K562 (cell line): ENCODE data around the gene ANO10. TPM values are rescaled to one million over a fixed set of nuclear protein-coding genes. Genes with fewer than 3 reads are reported as not detected.

Experiments
- ATAC-seq: fragments of 200-7000 bp; cut with Tn5 transposase; 3 replicates; pipeline ENCODE4 v1.9.1; 2020; ENCODE audit warnings: moderate library complexity
- BruUV-seq: library from RNA; stranded (reverse); fragments of 400-500 nt; replicated peaks from 2 replicates; lab custom pipeline; 2021; lab: Mats Ljungman, UMichigan
- CTCF ChIA-PET: fragments of 300-600 bp; formaldehyde crosslinking; extraction: SDS; loops from one replicate; lab custom pipeline; 2021; ENCODE audit warnings: low intra/inter-chr PET ratio; lab: Yijun Ruan, JAX
- POLR2A ChIA-PET: fragments of 300-600, 350-650 bp; sonication (Branson Sonifier 250); formaldehyde crosslinking; extraction: SDS; loops from one replicate; lab custom pipeline; 2021; ENCODE audit warnings: antibody characterized with exemption, inconsistent platforms; lab: Yijun Ruan, JAX
- DNase-seq, 4 experiments: peaks; one replicate each; pipeline versions ENCODE4 v3.0.0 to v3.0.0-alpha.2; 2011 to 2018; ENCODE audit warnings: low spot score in 3 of 4, mixed read lengths in 3 of 4; ENCODE audit errors: extremely low read depth in 1 of 4
- FAIRE-seq: peaks from 2 replicates; lab custom pipeline; 2011; peaks lifted over from hg19 to GRCh38; lab: Jason Lieb, UNC
- H2AFZ ChIP-seq: 2 replicates; pipeline ENCODE4 v1.6.0; 2011; ENCODE audit warnings: low read depth, low read length, control low read depth, inconsistent platforms
- H3K27ac ChIP-seq: fragments of 200-600 bp; 3 replicates; pipeline ENCODE4 v1.8.0; 2011; ENCODE audit warnings: low read depth, mild to moderate bottlenecking, control low read depth, inconsistent platforms, low read length, moderate library complexity, mixed read lengths; ENCODE audit errors: extremely low read depth
- H3K27me3 ChIP-seq, 2 experiments: fragments of 300-600 bp in 1 of 2; 2 replicates in 1 of 2; 3 replicates in 1 of 2; pipeline versions ENCODE4 v1.6.0 to v1.8.0; 2011; ENCODE audit warnings: inconsistent platforms in 2 of 2, low read length in 2 of 2, mild to moderate bottlenecking in 1 of 2, mixed read lengths in 1 of 2, moderate library complexity in 1 of 2; ENCODE audit not compliant: control insufficient read depth in 2 of 2, insufficient read depth in 2 of 2
- H3K36me3 ChIP-seq: fragments of 300-600 bp; 3 replicates; pipeline ENCODE4 v1.8.0; 2011; ENCODE audit warnings: mild to moderate bottlenecking, low read length, inconsistent platforms; ENCODE audit not compliant: control insufficient read depth, insufficient read depth
- H3K4me1 ChIP-seq, 2 experiments: fragments of 200-600 bp in 1 of 2; replicated peaks in 1 of 2; 2 replicates in 1 of 2; 3 replicates in 1 of 2; pipeline versions ENCODE4 v1.5.1 to v1.8.0; 2011; ENCODE audit warnings: inconsistent platforms in 2 of 2, low read length in 2 of 2, mild to moderate bottlenecking in 1 of 2, mixed read lengths in 1 of 2, moderate library complexity in 1 of 2; ENCODE audit not compliant: control insufficient read depth in 2 of 2, insufficient read depth in 2 of 2
- H3K4me2 ChIP-seq: 2 replicates; pipeline ENCODE4 v1.6.1; 2011; ENCODE audit warnings: low read length, control low read depth, inconsistent platforms, mixed read lengths; ENCODE audit not compliant: insufficient read depth
- H3K4me3 ChIP-seq: fragments of 200-600 bp; sonication (generic), shearing (Covaris generic); 2 replicates; pipeline ENCODE4 v1.5.1; 2016; ENCODE audit warnings: control low read depth, inconsistent platforms
- H3K79me2 ChIP-seq: fragments of 200-600 bp; 3 replicates; pipeline ENCODE4 v1.8.0; 2011; ENCODE audit warnings: low read length, inconsistent platforms; ENCODE audit not compliant: control insufficient read depth, insufficient read depth
- H3K9ac ChIP-seq, 2 experiments: 2 replicates each; pipeline versions ENCODE4 v1.6.0 to v1.6.1; 2011; ENCODE audit warnings: low read depth in 2 of 2, low read length in 2 of 2, control low read depth in 1 of 2, inconsistent platforms in 1 of 2, mild to moderate bottlenecking in 1 of 2, mixed read lengths in 1 of 2; ENCODE audit not compliant: insufficient read depth in 1 of 2
- H3K9me1 ChIP-seq: one replicate; pipeline ENCODE4 v1.6.0; 2011; ENCODE audit warnings: inconsistent platforms, mild to moderate bottlenecking, low read length, moderate library complexity; ENCODE audit not compliant: control insufficient read depth, insufficient read depth
- H3K9me3 ChIP-seq: replicated peaks from 2 replicates; pipeline ENCODE4 v1.5.1; 2011; ENCODE audit warnings: low read depth, low read length, inconsistent platforms; ENCODE audit not compliant: control insufficient read depth, insufficient read depth
- H4K20me1 ChIP-seq: replicated peaks from 2 replicates; pipeline ENCODE4 v1.6.1; 2011; ENCODE audit warnings: low read length, inconsistent platforms, mixed read lengths; ENCODE audit not compliant: control insufficient read depth, insufficient read depth
- CHD4 ChIP-seq: fragments of 200-600 bp; sonication (generic); IDR thresholded peaks from 3 replicates; pipeline ENCODE4 v1.6.1; 2012; ENCODE audit warnings: low read depth, mild to moderate bottlenecking, mixed read lengths, low read length, inconsistent platforms; ENCODE audit not compliant: insufficient read depth, insufficient replicate concordance, poor library complexity, severe bottlenecking
- EHMT2 ChIP-seq: fragments of 450-650 bp; IDR thresholded peaks from 2 replicates; pipeline ENCODE4 v1.6.1; 2018; ENCODE audit warnings: antibody characterized with exemption
- GTF2B ChIP-seq: IDR thresholded peaks from 2 replicates; pipeline ENCODE4 v1.6.1; 2011; ENCODE audit not compliant: insufficient read length; ENCODE audit errors: extremely low read depth
- NCOR1 ChIP-seq: fragments of 450-650 bp; IDR thresholded peaks from 2 replicates; pipeline ENCODE4 v1.6.1; 2016; ENCODE audit warnings: mild to moderate bottlenecking, moderate library complexity
- SRF ChIP-seq, 2 experiments: fragments of 250-450, 450-650 bp in 1 of 2; sonication (Bioruptor Pico) in 1 of 2; sonication (generic) in 1 of 2; formaldehyde crosslinking; IDR thresholded peaks; 2 replicates each; pipeline versions ENCODE4 v1.5.0 to v1.5.1; 2020 to 2022; ENCODE audit warnings: mild to moderate bottlenecking in 1 of 2, missing genetic modification reagents in 1 of 2
- WGBS: fragments of 100-300 bp; shearing (Covaris generic); methylation state at CpG from one replicate; pipeline ENCODE4 v1.1.6; 2016; ENCODE audit warnings: low coverage, mixed read lengths; ENCODE audit not compliant: insufficient coverage; ENCODE audit errors: missing lambda C conversion rate; 5-methylcytosine and 5-hydroxymethylcytosine counted together
- in situ Hi-C: fragments of 300-500 bp; cut with MboI; formaldehyde crosslinking; loops from 4 replicates; pipeline ENCODE4 v1.15.0; 2018; ENCODE audit warnings: inconsistent platforms, mixed read lengths
- intact Hi-C: fragments of 100-400 bp; cut with micrococcal nuclease; formaldehyde crosslinking; loops from 2 replicates; pipeline ENCODE4 v1.14.2; 2022
- polyA plus RNA-seq, 8 experiments: library from polyadenylated mRNA; depleted of rRNA in 4 of 8; stranded (reverse) in 5 of 8; unstranded in 3 of 8; fragments of >200 nt; fragmentation: Nextera tagmentation in 2 of 8; fragmentation: Illumina TruSeq in 1 of 8; extraction: Ambion mirVana in 2 of 8; extraction: Trizol in 1 of 8; gene quantifications; 2 replicates each; pipeline versions ENCODE4 v1.2.1 to v1.2.3, GENCODE V29; 2011 to 2014; ENCODE audit warnings: inconsistent platforms in 1 of 8, missing spikeins in 1 of 8
- total RNA-seq, 7 experiments: library from RNA; depleted of rRNA in 6 of 7; stranded (reverse); fragments of >200 nt in 6 of 7; fragmentation: Illumina TruSeq in 2 of 7; extraction: Trizol in 2 of 7; gene quantifications; 2 replicates each; pipeline versions ENCODE4 v1.2.1 to v1.2.3, GENCODE V29; 2011 to 2021; ENCODE audit warnings: low replicate concordance in 1 of 7
- TF ChIP-seq, protein P1 (sequence below): fragments of 450-650 bp; IDR thresholded peaks from 2 replicates; pipeline ENCODE4 v1.6.1; 2016; ENCODE audit warnings: low read depth

The ANO10 gene
- total and polyA plus RNA-seq, 9 of the 15 experiments (the other 6 are each of a cell fraction or from before 2014, with no cell fraction given), result 6.4 to 46.0 (median 32.3) TPM

DNA sequence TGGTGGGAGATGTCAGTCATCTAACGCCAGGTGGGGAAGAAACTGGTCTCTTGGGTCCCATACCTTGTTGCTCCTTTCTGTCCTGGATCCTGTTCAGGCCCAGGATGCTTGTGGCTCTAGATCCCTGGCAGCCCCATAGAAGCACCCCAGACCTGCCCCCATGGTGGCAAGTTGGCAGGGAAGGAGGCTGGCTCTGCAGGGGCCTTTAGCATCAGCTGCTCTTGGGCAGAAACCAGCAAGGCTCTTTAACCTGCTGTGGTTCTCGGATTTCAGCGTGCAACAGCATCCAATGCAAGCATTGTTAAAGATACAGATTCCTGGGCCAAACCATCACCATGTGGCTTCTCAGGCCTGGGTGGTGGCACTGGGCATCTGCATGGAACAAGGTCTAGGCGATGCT is 259.6 kb downstream of the ANO10 start:
- no peaks in the 10 kb centered on the region; the same call in 1 of the 2 replicates for H4K20me1 ChIP-seq
- CTCF ChIA-PET, result no interaction called here
- DNase-seq (no peak), FAIRE-seq (no peak), ATAC-seq (no peak)
- no peak overlapping the region for H2AFZ ChIP-seq
- intact Hi-C loops, result no loop called here
- 14% methylated on average over 4 of the region's 4 CpGs for WGBS
- no peak overlapping the region for H3K4me2 ChIP-seq
- BruUV-seq, result no TSS peak
- POLR2A ChIA-PET, result interaction anchor here (1.5 kb wide), 1 partner anchor 11 kb away, joined by 5 read pairs; no protein-coding TSS in a partner anchor
- in situ Hi-C loops, result no loop called here
- H3K9me3 ChIP-seq, result no peaks in the 10 kb centered on the region
- H3K4me3 ChIP-seq, result no peak overlapping the region
- no peaks in the 10 kb centered on the region for H3K9me1 ChIP-seq
- 0 out of 4 replicates have a peak overlapping the region, but pooled peaks of 1 of the 2 experiments have one; percentile 27 for H3K9ac ChIP-seq
- no peaks in the 10 kb centered on the region for H3K79me2 ChIP-seq
- peaks cover 0 to 15% of the 10 kb centered on the region in 2 experiments; a peak in 1 of 5 replicates for H3K4me1 ChIP-seq
- H3K36me3 ChIP-seq, result no peaks in the 10 kb centered on the region; the same call in 2 of the 3 replicates
- TF ChIP-seq SRF (CRISPR knock-in tag; IDR thresholded peaks at IDR 0.05), result no peak
- H3K27me3 ChIP-seq, result no peaks in the 10 kb centered on the region
- H3K27ac ChIP-seq, result no peak overlapping the region

DNA sequence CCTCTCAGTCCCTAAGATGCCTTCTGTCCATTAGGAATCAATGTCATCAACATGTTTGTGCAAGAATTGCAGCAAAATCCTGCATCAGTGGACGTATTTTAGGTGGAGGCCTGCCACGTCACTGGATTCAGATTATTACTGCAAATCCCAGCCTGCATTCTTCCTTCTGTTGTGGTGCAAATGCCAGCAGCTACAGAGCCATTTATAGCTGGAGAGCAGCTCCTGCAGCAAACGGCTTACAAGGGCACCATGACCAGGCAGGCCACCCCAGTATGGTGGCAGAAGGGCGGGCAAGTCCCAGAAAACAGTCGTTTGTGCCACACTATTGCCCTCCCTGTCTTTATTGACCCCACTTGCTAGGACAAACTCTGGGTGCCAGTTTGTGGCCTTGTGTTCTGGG is 260.7 kb downstream of the ANO10 start:
- no TSS peak for BruUV-seq
- TF ChIP-seq NCOR1 (no peak), EHMT2 (no peak), GTF2B (no peak), CHD4 (no peak)
- TF ChIP-seq, protein P1, sequence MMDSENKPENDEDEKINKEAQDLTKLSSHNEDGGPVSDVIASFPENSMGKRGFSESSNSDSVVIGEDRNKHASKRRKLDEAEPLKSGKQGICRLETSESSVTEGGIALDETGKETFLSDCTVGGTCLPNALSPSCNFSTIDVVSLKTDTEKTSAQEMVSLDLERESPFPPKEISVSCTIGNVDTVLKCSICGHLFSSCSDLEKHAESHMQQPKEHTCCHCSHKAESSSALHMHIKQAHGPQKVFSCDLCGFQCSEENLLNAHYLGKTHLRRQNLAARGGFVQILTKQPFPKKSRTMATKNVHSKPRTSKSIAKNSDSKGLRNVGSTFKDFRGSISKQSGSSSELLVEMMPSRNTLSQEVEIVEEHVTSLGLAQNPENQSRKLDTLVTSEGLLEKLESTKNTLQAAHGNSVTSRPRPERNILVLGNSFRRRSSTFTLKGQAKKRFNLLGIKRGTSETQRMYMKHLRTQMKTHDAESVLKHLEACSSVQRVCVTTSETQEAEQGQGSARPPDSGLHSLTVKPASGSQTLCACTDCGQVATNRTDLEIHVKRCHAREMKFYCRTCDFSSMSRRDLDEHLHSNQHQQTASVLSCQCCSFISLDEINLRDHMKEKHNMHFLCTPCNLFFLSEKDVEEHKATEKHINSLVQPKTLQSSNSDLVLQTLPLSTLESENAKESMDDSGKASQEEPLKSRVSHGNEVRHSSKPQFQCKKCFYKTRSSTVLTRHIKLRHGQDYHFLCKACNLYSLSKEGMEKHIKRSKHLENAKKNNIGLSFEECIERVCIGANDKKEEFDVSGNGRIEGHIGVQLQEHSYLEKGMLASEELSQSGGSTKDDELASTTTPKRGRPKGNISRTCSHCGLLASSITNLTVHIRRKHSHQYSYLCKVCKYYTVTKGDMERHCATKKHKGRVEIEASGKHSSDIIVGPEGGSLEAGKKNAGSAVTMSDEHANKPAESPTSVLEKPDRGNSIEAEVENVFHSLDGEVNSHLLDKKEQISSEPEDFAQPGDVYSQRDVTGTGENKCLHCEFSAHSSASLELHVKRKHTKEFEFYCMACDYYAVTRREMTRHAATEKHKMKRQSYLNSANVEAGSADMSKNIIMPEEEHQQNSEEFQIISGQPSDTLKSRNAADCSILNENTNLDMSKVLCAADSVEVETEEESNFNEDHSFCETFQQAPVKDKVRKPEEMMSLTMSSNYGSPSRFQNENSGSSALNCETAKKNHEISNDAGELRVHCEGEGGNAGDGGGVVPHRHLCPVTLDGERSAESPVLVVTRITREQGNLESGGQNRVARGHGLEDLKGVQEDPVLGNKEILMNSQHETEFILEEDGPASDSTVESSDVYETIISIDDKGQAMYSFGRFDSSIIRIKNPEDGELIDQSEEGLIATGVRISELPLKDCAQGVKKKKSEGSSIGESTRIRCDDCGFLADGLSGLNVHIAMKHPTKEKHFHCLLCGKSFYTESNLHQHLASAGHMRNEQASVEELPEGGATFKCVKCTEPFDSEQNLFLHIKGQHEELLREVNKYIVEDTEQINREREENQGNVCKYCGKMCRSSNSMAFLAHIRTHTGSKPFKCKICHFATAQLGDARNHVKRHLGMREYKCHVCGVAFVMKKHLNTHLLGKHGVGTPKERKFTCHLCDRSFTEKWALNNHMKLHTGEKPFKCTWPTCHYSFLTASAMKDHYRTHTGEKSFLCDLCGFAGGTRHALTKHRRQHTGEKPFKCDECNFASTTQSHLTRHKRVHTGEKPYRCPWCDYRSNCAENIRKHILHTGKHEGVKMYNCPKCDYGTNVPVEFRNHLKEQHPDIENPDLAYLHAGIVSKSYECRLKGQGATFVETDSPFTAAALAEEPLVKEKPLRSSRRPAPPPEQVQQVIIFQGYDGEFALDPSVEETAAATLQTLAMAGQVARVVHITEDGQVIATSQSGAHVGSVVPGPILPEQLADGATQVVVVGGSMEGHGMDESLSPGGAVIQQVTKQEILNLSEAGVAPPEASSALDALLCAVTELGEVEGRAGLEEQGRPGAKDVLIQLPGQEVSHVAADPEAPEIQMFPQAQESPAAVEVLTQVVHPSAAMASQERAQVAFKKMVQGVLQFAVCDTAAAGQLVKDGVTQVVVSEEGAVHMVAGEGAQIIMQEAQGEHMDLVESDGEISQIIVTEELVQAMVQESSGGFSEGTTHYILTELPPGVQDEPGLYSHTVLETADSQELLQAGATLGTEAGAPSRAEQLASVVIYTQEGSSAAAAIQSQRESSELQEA, result no peak

More for the DNA sequence above, 260.7 kb downstream of the ANO10 start:
- H3K36me3 ChIP-seq, result no peaks in the 10 kb centered on the region
- H3K9ac ChIP-seq, result no peak overlapping the region
- no peaks in the 10 kb centered on the region for H3K27me3 ChIP-seq
- in situ Hi-C loops (no loop called here), intact Hi-C loops (no loop called here)
- H2AFZ ChIP-seq, result no peak overlapping the region
- ATAC-seq (no peak), DNase-seq (no peak), FAIRE-seq (no peak)
- CTCF ChIA-PET, result no interaction called here
- H3K9me1 ChIP-seq, result no peaks in the 10 kb centered on the region
- POLR2A ChIA-PET, result interaction anchor here (0.6 to 1.5 kb wide), 3 partner anchors 12 to 162 kb away, joined by 3 to 5 read pairs (median 3); no protein-coding TSS in a partner anchor
- H3K4me2 ChIP-seq, result no peak overlapping the region
- H3K9me3 ChIP-seq, result no peaks in the 10 kb centered on the region; the same call in 1 of the 2 replicates
- H3K79me2 ChIP-seq, result no peaks in the 10 kb centered on the region
- peaks cover 0 to 10% of the 10 kb centered on the region in 2 experiments; a peak in 1 of 5 replicates for H3K4me1 ChIP-seq
- H4K20me1 ChIP-seq, result no peaks in the 10 kb centered on the region
- H3K4me3 ChIP-seq, result no peak overlapping the region
- WGBS, result 33% methylated on average over 5 of the region's 5 CpGs
- no peak overlapping the region for H3K27ac ChIP-seq
